Neutrophil (primary cell): ENCODE results near the gene CORO2A.
A peak's percentile ranks its signal among the peaks of the same experiment; 100 is the strongest.

ENCODE experiments used
- H3K27ac ChIP-seq: fragments of 200-600 bp; sonication (generic); 2 replicates; pipeline ENCODE4 v1.5.1; 2016; ENCODE audit warnings: mild to moderate bottlenecking, moderate library complexity
- H3K27me3 ChIP-seq: fragments of 200-600 bp; sonication (generic); 2 replicates; pipeline ENCODE4 v1.6.0; 2016; ENCODE audit warnings: mild to moderate bottlenecking
- H3K36me3 ChIP-seq: fragments of 200-600 bp; sonication (generic); 2 replicates; pipeline ENCODE4 v1.5.1; 2017
- H3K4me1 ChIP-seq, 2 experiments: fragments of 200-600 bp in 1 of 2; sonication (generic) in 1 of 2; 1 replicate in 1 of 2; 2 replicates in 1 of 2; pipeline versions ENCODE4 v1.5.1 to v1.6.1; 2013 to 2016; ENCODE audit warnings: low read depth in 1 of 2, low read length in 1 of 2, mild to moderate bottlenecking in 1 of 2, moderate library complexity in 1 of 2; ENCODE audit not compliant: control insufficient read depth in 1 of 2, insufficient read depth in 1 of 2
- H3K4me3 ChIP-seq, 2 experiments: fragments of 200-600 bp in 1 of 2; sonication (generic) in 1 of 2; 1 replicate in 1 of 2; 2 replicates in 1 of 2; pipeline ENCODE4 v1.5.1; 2013 to 2016; ENCODE audit warnings: low read depth in 1 of 2, low read length in 1 of 2, mild to moderate bottlenecking in 1 of 2, moderate library complexity in 1 of 2
- H3K9me3 ChIP-seq: fragments of 200-600 bp; sonication (generic); 2 replicates; pipeline ENCODE4 v1.5.1; 2016
- CTCF ChIP-seq: fragments of 200-600 bp; sonication (generic); IDR thresholded peaks from 2 replicates; pipeline ENCODE4 v1.5.1; 2016; ENCODE audit warnings: antibody characterized with exemption

CORO2A gene

DNA sequence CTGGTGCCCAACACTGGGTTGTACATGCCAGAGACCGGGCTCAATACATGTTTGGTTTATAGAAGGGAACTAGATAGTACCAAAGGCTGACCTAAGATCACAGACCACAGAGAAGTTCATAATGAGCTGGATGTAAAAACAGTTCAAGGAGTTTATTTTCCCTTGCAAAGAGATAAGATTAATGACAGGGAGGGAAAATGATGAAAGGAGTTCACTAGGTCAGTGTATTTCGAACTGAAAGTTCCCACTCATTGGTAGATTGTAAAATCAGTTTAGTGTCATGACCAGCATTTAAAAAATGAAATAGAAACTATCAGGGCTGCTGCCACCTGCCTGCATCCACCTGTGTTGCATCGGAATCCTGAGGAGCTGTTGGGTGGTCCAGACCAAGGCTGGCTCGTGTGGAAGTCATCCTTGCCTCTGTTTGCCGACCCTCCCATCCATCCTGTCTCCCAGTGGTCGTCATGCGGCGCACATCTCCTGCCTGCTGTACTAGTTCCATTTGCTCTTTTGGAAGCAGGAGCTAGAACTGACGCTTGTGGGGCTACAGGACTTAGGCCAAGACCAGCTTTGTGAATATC, 41.9 kb upstream of the CORO2A start:
- no peak for TF ChIP-seq CTCF
- H3K4me1 ChIP-seq: peaks cover 64 to 74% of the 10 kb centered on the region in 2 experiments

GRCh38 chr9:98232926-98233325, 40.5 kb upstream of the CORO2A start:
- peaks cover 27% of the 10 kb centered on the region for H3K36me3 ChIP-seq
- no peaks in the 10 kb centered on the region for H3K27me3 ChIP-seq
- peaks cover 71 to 88% of the 10 kb centered on the region in 2 experiments for H3K4me1 ChIP-seq
- H3K4me3 ChIP-seq: no peak overlapping the region
- no peak for TF ChIP-seq CTCF
- H3K9me3 ChIP-seq: no peaks in the 10 kb centered on the region
- peak overlapping the region; percentile 81 for H3K27ac ChIP-seq

More for the DNA sequence above, 41.9 kb upstream of the CORO2A start:
- H3K27ac ChIP-seq: peak overlapping the region; percentile 81
- no peaks in the 10 kb centered on the region for H3K9me3 ChIP-seq
- no peaks in the 10 kb centered on the region for H3K27me3 ChIP-seq
- peaks cover 22% of the 10 kb centered on the region for H3K36me3 ChIP-seq
- H3K4me3 ChIP-seq: no peak overlapping the region

DNA sequence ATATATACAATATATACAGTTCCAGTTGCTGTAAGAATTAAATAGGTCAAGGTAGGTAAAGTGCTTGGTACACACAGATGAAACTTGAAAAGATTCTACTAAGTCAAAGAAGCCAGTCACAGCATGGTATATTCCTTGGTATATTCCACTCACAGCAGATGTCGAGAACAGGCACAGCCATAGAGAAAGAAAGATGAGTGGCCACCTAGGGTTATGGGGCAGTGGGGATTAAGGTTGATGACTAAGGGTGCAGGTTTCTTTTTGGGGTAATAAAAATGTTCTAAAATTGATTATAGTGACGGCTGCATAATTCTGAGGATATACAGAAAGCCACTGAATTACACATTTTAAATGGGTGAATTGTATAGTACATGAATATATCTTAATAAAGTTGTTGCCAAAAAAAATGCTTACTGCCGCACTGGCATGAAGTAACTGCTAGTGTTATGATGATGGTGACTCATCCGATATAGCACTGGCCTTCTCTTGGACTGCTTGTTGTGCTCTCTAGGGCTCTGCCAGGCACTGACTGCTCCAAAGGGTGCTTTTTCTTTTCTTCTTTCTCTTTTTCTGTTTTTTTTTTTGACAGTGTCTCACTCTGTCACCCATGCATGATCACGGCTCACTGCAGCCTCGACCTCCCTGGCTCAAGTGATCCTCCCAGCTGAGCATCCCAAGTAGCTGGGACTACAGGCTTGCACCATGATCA, 39.5 kb upstream of the CORO2A start:
- Histone ChIP-seq H3K27ac (peak overlapping the region; percentile 81), H3K27me3 (no peaks in the 10 kb centered on the region), H3K36me3 (peaks cover 35% of the 10 kb centered on the region), H3K4me1 (peaks cover 61 to 78% of the 10 kb centered on the region in 2 experiments), H3K9me3 (no peaks in the 10 kb centered on the region), H3K4me3 (no peak overlapping the region)
- TF ChIP-seq CTCF: no peak

GRCh38 chr9:98230789-98231188, 38.4 kb upstream of the CORO2A start:
- TF ChIP-seq CTCF: no peak
- Histone ChIP-seq H3K27me3 (no peaks in the 10 kb centered on the region), H3K36me3 (peaks cover 46% of the 10 kb centered on the region), H3K27ac (peak overlapping the region; percentile 81), H3K9me3 (no peaks in the 10 kb centered on the region), H3K4me1 (peaks cover 57 to 69% of the 10 kb centered on the region in 2 experiments), H3K4me3 (no peak overlapping the region)

- H3K4me1 ChIP-seq: peaks cover 57 to 69% of the 10 kb centered on the region in 2 experiments
- peak overlapping the region; percentile 81 for H3K27ac ChIP-seq
- no peaks in the 10 kb centered on the region for H3K27me3 ChIP-seq
- H3K9me3 ChIP-seq: no peaks in the 10 kb centered on the region
- peaks cover 51% of the 10 kb centered on the region for H3K36me3 ChIP-seq
- TF ChIP-seq CTCF: no peak
- no peak overlapping the region for H3K4me3 ChIP-seq
Observed at GRCh38 chr9:98230304-98230703, 37.9 kb upstream of the CORO2A start.
